CD4-positive, alpha-beta T cell treated with Interleukin-15 for 1 hour (primary cell): ENCODE data around the gene SAP30BP.
A peak's percentile ranks its signal among the peaks of the same experiment; 100 is the strongest.

ENCODE experiments used
- DNase-seq: peaks from one replicate; pipeline ENCODE4 v3.0.0-alpha.2; 2020

Gene SAP30BP

GRCh38 chr17:75666959-75667790 is at the start of gene SAP30BP, which contains the start of gene RECQL5:
Gene SAP30BP (plus strand): TSS chr17:75667338. CDS start chr17:75667373, 35 bp downstream.
Gene RECQL5 (minus strand): TSS chr17:75667154. CDS start chr17:75666557, 597 bp downstream.
- DNase-seq: peak; percentile 96

- no peak for DNase-seq
Measured at GRCh38 chr17:75617675-75618074, 49.5 kb upstream of the SAP30BP start.

GRCh38 chr17:75619506-75620431 is 47.4 kb upstream of the SAP30BP start:
- no peak for DNase-seq

- no peak for DNase-seq
Measured at GRCh38 chr17:75621489-75621888, 45.6 kb upstream of the SAP30BP start.

- no peak for DNase-seq
Measured at GRCh38 chr17:75622076-75622475, 45.1 kb upstream of the SAP30BP start.

GRCh38 chr17:75622771-75623273 is 44.3 kb upstream of the SAP30BP start:
- no peak for DNase-seq

- DNase-seq: no peak
Measured at GRCh38 chr17:75623386-75623785, 43.8 kb upstream of the SAP30BP start.

- DNase-seq: no peak
Measured at GRCh38 chr17:75624021-75624420, 43.1 kb upstream of the SAP30BP start.

- no peak for DNase-seq
Measured at GRCh38 chr17:75624714-75625345, 42.3 kb upstream of the SAP30BP start.

- no peak for DNase-seq
Measured at GRCh38 chr17:75625813-75626486, 41.2 kb upstream of the SAP30BP start.

GRCh38 chr17:75626496-75627038 is 40.6 kb upstream of the SAP30BP start:
- DNase-seq: no peak

- DNase-seq: no peak
Measured at GRCh38 chr17:75627094-75627493, 40.0 kb upstream of the SAP30BP start.

GRCh38 chr17:75628425-75628824 is 38.7 kb upstream of the SAP30BP start:
- DNase-seq: no peak

- no peak for DNase-seq
Measured at GRCh38 chr17:75629157-75629556, 38.0 kb upstream of the SAP30BP start.

GRCh38 chr17:75630071-75630917 is 36.8 kb upstream of the SAP30BP start:
- no peak for DNase-seq

GRCh38 chr17:75631353-75631752 is 35.8 kb upstream of the SAP30BP start:
- DNase-seq: no peak

GRCh38 chr17:75632428-75632827 is 34.7 kb upstream of the SAP30BP start:
- DNase-seq: no peak

- DNase-seq: peak; percentile 77
Measured at GRCh38 chr17:75632863-75633485, 34.2 kb upstream of the SAP30BP start, which contains the start of gene SMIM5. Gene SMIM5 (plus strand): TSS chr17:75633434. CDS start chr17:75640202, 6,768 bp downstream.

- peak; percentile 57 for DNase-seq
Measured at GRCh38 chr17:75633486-75634375, 33.4 kb upstream of the SAP30BP start.
